HUES64 (cell line): ENCODE results near the gene MOB1B.

Experiments
- H3K27ac ChIP-seq: 2 replicates; pipeline ENCODE4 v1.7.0; 2013; ENCODE audit warnings: low read depth, low read length, inconsistent platforms
- H3K27me3 ChIP-seq: 2 replicates; pipeline ENCODE4 v1.6.1; 2013; ENCODE audit warnings: mild to moderate bottlenecking, low read length; ENCODE audit not compliant: insufficient read depth
- H3K36me3 ChIP-seq: 2 replicates; pipeline ENCODE4 v1.6.1; 2013; ENCODE audit warnings: mild to moderate bottlenecking, low read length; ENCODE audit not compliant: insufficient read depth
- H3K4me1 ChIP-seq: 2 replicates; pipeline ENCODE4 v1.6.1; 2013; ENCODE audit warnings: mild to moderate bottlenecking, low read length, moderate library complexity; ENCODE audit not compliant: insufficient read depth
- H3K4me3 ChIP-seq: 2 replicates; pipeline ENCODE4 v1.5.1; 2013; ENCODE audit warnings: mild to moderate bottlenecking, low read length, moderate library complexity
- H3K9ac ChIP-seq: 2 replicates; pipeline ENCODE4 v1.6.1; 2013; ENCODE audit warnings: mild to moderate bottlenecking, low read depth, low read length
- H3K9me3 ChIP-seq: 2 replicates; pipeline ENCODE4 v1.6.1; 2013; ENCODE audit warnings: low read depth, low read length; ENCODE audit not compliant: insufficient read depth
- WGBS: fragments of 150-250, 120-280 bp; methylation state at CpG from one replicate; pipeline ENCODE4 v1.1.7; 2013; ENCODE audit warnings: missing lambda C conversion rate; 5-methylcytosine and 5-hydroxymethylcytosine counted together

The MOB1B gene

GRCh38 chr4:70969076-70969475 lies 66.9 kb downstream of the MOB1B start:
- H3K9me3 ChIP-seq, result no peaks in the 10 kb centered on the region
- H3K4me3 ChIP-seq, result no peak overlapping the region
- no peaks in the 10 kb centered on the region for H3K4me1 ChIP-seq
- peaks cover 23% of the 10 kb centered on the region for H3K36me3 ChIP-seq
- H3K9ac ChIP-seq, result no peak overlapping the region
- WGBS, result 95% methylated on average over 7 of the region's 7 CpGs
- no peak overlapping the region for H3K27ac ChIP-seq
- no peaks in the 10 kb centered on the region for H3K27me3 ChIP-seq

GRCh38 chr4:70976252-70976651 lies 74.1 kb downstream of the MOB1B start:
- Histone ChIP-seq H3K27me3 (no peaks in the 10 kb centered on the region), H3K9me3 (no peaks in the 10 kb centered on the region), H3K9ac (no peak overlapping the region), H3K36me3 (peaks cover 49% of the 10 kb centered on the region), H3K27ac (no peak overlapping the region), H3K4me1 (no peaks in the 10 kb centered on the region), H3K4me3 (no peak overlapping the region)
- WGBS, result 94% methylated on average over 3 of the region's 3 CpGs

- Histone ChIP-seq H3K9ac (no peak overlapping the region), H3K27ac (no peak overlapping the region), H3K9me3 (no peaks in the 10 kb centered on the region), H3K36me3 (peaks cover 49% of the 10 kb centered on the region), H3K27me3 (no peaks in the 10 kb centered on the region), H3K4me1 (no peaks in the 10 kb centered on the region), H3K4me3 (no peak overlapping the region)
- WGBS, result 100% methylated on average over 1 of the region's 1 CpG
These were observed 77.4 kb downstream of the MOB1B start for GRCh38 chr4:70979445-70980008.

- Histone ChIP-seq H3K27ac (no peak overlapping the region), H3K27me3 (no peaks in the 10 kb centered on the region), H3K4me1 (no peaks in the 10 kb centered on the region), H3K36me3 (peaks cover 42% of the 10 kb centered on the region), H3K4me3 (no peak overlapping the region), H3K9ac (no peak overlapping the region), H3K9me3 (no peaks in the 10 kb centered on the region)
These were observed 78.0 kb downstream of the MOB1B start for GRCh38 chr4:70980196-70980595.

GRCh38 chr4:70984106-70984505 lies 81.9 kb downstream of the MOB1B start:
- Histone ChIP-seq H3K9ac (no peak overlapping the region), H3K9me3 (no peaks in the 10 kb centered on the region), H3K36me3 (peaks cover 19% of the 10 kb centered on the region), H3K4me3 (no peak overlapping the region), H3K27ac (no peak overlapping the region), H3K27me3 (no peaks in the 10 kb centered on the region), H3K4me1 (no peaks in the 10 kb centered on the region)

- Histone ChIP-seq H3K27ac (no peak overlapping the region), H3K27me3 (no peaks in the 10 kb centered on the region), H3K4me1 (no peaks in the 10 kb centered on the region), H3K9ac (no peak overlapping the region), H3K4me3 (no peak overlapping the region), H3K9me3 (no peaks in the 10 kb centered on the region), H3K36me3 (peaks cover 14% of the 10 kb centered on the region)
- 100% methylated on average over 1 of the region's 1 CpG for WGBS
These were observed 82.4 kb downstream of the MOB1B start for GRCh38 chr4:70984589-70984988.

- peaks cover 34% of the 10 kb centered on the region for H3K4me1 ChIP-seq
- H3K9me3 ChIP-seq, result peaks cover 5% of the 10 kb centered on the region; the same call in 1 of the 2 replicates
- WGBS, result 68% methylated on average over 2 of the region's 2 CpGs
- no peak overlapping the region for H3K9ac ChIP-seq
- H3K27ac ChIP-seq, result no peak overlapping the region
- H3K36me3 ChIP-seq, result no peaks in the 10 kb centered on the region
- no peak overlapping the region for H3K4me3 ChIP-seq
- H3K27me3 ChIP-seq, result no peaks in the 10 kb centered on the region
These were observed 89.4 kb downstream of the MOB1B start for GRCh38 chr4:70991596-70991995.

- Histone ChIP-seq H3K4me1 (peaks cover 40% of the 10 kb centered on the region), H3K36me3 (peaks cover 7% of the 10 kb centered on the region), H3K27me3 (no peaks in the 10 kb centered on the region), H3K9ac (no peak overlapping the region), H3K4me3 (peak overlapping the region; percentile 80), H3K27ac (0 out of 2 replicates have a peak overlapping the region, but pooled peaks have one; percentile 74), H3K9me3 (peaks cover 5% of the 10 kb centered on the region; the same call in 1 of the 2 replicates)
- WGBS, result 95% methylated on average over 5 of the region's 5 CpGs
These were observed 90.3 kb downstream of the MOB1B start for GRCh38 chr4:70992391-70992881.

GRCh38 chr4:70993181-70994068 lies 91.3 kb downstream of the MOB1B start, which contains the start of gene DCK:
TSS of gene DCK (plus strand) at chr4:70993649. CDS start at chr4:70993836, 187 bp downstream.
- peak within 1 kb of the TSS; percentile 91 for H3K9ac ChIP-seq
- H3K4me3 ChIP-seq, result peak within 1 kb of the TSS; percentile 80
- H3K4me1 ChIP-seq, result peaks cover 40% of the 10 kb centered on the region
- H3K9me3 ChIP-seq, result peaks cover 5% of the 10 kb centered on the region; the same call in 1 of the 2 replicates
- H3K27me3 ChIP-seq, result no peaks in the 10 kb centered on the region
- peaks cover 17% of the 10 kb centered on the region for H3K36me3 ChIP-seq
- WGBS, result 2% methylated on average over 74 of the region's 74 CpGs
- peak within 1 kb of the TSS; percentile 93 for H3K27ac ChIP-seq

GRCh38 chr4:70994069-70994366 lies 91.8 kb downstream of the MOB1B start:
- peaks cover 40% of the 10 kb centered on the region for H3K4me1 ChIP-seq
- H3K9ac ChIP-seq, result peak overlapping the region; percentile 91
- peaks cover 23% of the 10 kb centered on the region for H3K36me3 ChIP-seq
- peak overlapping the region; percentile 80 for H3K4me3 ChIP-seq
- 2% methylated on average over 9 of the region's 11 CpGs for WGBS
- H3K9me3 ChIP-seq, result peaks cover 5% of the 10 kb centered on the region; the same call in 1 of the 2 replicates
- peak overlapping the region; percentile 93 for H3K27ac ChIP-seq
- no peaks in the 10 kb centered on the region for H3K27me3 ChIP-seq

GRCh38 chr4:70994387-70995099 lies 92.4 kb downstream of the MOB1B start:
- H3K4me3 ChIP-seq, result peak overlapping the region; percentile 80
- peaks cover 26% of the 10 kb centered on the region for H3K36me3 ChIP-seq
- peak overlapping the region; percentile 91 for H3K9ac ChIP-seq
- WGBS, result 91% methylated on average over 10 of the region's 10 CpGs
- no peak overlapping the region for H3K27ac ChIP-seq
- peaks cover 5% of the 10 kb centered on the region; the same call in 1 of the 2 replicates for H3K9me3 ChIP-seq
- no peaks in the 10 kb centered on the region for H3K27me3 ChIP-seq
- H3K4me1 ChIP-seq, result peaks cover 40% of the 10 kb centered on the region
